HUES6 (cell line): ENCODE data around the gene SLC25A17.
"Not testable (repeated sequence)": the region's sequence is repeated elsewhere in the genome, so short reads cannot be mapped to it uniquely, and the experiment has no call there.

Source experiments
- H3K27ac ChIP-seq: 2 replicates; pipeline ENCODE4 v1.7.0; 2013; ENCODE audit warnings: low read depth, mild to moderate bottlenecking, low read length, inconsistent platforms
- H3K27me3 ChIP-seq: 2 replicates; pipeline ENCODE4 v1.6.1; 2013; ENCODE audit warnings: low read length; ENCODE audit not compliant: control insufficient read depth, insufficient read depth
- H3K36me3 ChIP-seq: 2 replicates; pipeline ENCODE4 v1.6.1; 2013; ENCODE audit warnings: low read length; ENCODE audit not compliant: control insufficient read depth, insufficient read depth
- H3K4me1 ChIP-seq: 2 replicates; pipeline ENCODE4 v1.6.1; 2013; ENCODE audit warnings: low read length; ENCODE audit not compliant: control insufficient read depth, insufficient read depth
- H3K4me3 ChIP-seq: 2 replicates; pipeline ENCODE4 v1.5.1; 2013; ENCODE audit warnings: low read depth, low read length
- H3K9ac ChIP-seq: one replicate; pipeline ENCODE4 v1.6.1; 2013; ENCODE audit warnings: mild to moderate bottlenecking, low read length
- H3K9me3 ChIP-seq: 2 replicates; pipeline ENCODE4 v1.6.1; 2013; ENCODE audit warnings: low read depth, low read length; ENCODE audit not compliant: control insufficient read depth, insufficient read depth

Gene SLC25A17

DNA sequence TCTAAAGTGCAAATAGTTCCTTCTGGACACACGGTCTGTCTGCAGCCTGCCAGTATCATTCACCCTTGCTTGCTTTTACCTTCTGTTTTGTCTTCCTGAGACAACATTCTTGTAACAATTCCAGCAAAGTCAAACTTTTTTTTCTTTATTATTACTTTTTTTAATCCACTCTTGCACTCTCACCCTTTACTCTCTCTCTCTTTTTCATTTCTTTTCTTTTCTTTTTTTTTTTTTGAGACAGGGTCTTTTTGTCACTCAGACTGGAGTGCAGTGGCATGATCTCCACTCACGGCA, 86.2 kb downstream of the SLC25A17 start:
- Histone ChIP-seq H3K27ac (no peak overlapping the region), H3K36me3 (no peaks in the 10 kb centered on the region), H3K4me1 (peaks cover 18% of the 10 kb centered on the region), H3K9me3 (peaks cover 4% of the 10 kb centered on the region; the same call in 1 of the 2 replicates), H3K9ac (no peak overlapping the region), H3K4me3 (no peak overlapping the region), H3K27me3 (no peaks in the 10 kb centered on the region)

GRCh38 chr22:40729284-40729683, 89.9 kb downstream of the SLC25A17 start:
- H3K9me3 ChIP-seq: peaks cover 4% of the 10 kb centered on the region; the same call in 1 of the 2 replicates
- H3K27me3 ChIP-seq: no peaks in the 10 kb centered on the region
- H3K4me1 ChIP-seq: peaks cover 32% of the 10 kb centered on the region
- H3K4me3 ChIP-seq: no peak overlapping the region
- H3K27ac ChIP-seq: peak overlapping the region; percentile 37; the same call in 1 of the 2 replicates
- H3K9ac ChIP-seq: no peak overlapping the region
- H3K36me3 ChIP-seq: no peaks in the 10 kb centered on the region

GRCh38 chr22:40728731-40729189, 90.4 kb downstream of the SLC25A17 start:
- H3K4me1 ChIP-seq: peaks cover 32% of the 10 kb centered on the region
- H3K27ac ChIP-seq: peak overlapping the region; percentile 94; the same call in 1 of the 2 replicates
- peaks cover 4% of the 10 kb centered on the region; the same call in 1 of the 2 replicates for H3K9me3 ChIP-seq
- no peaks in the 10 kb centered on the region for H3K27me3 ChIP-seq
- H3K4me3 ChIP-seq: no peak overlapping the region
- H3K9ac ChIP-seq: peak overlapping the region; percentile 15
- no peaks in the 10 kb centered on the region for H3K36me3 ChIP-seq

DNA sequence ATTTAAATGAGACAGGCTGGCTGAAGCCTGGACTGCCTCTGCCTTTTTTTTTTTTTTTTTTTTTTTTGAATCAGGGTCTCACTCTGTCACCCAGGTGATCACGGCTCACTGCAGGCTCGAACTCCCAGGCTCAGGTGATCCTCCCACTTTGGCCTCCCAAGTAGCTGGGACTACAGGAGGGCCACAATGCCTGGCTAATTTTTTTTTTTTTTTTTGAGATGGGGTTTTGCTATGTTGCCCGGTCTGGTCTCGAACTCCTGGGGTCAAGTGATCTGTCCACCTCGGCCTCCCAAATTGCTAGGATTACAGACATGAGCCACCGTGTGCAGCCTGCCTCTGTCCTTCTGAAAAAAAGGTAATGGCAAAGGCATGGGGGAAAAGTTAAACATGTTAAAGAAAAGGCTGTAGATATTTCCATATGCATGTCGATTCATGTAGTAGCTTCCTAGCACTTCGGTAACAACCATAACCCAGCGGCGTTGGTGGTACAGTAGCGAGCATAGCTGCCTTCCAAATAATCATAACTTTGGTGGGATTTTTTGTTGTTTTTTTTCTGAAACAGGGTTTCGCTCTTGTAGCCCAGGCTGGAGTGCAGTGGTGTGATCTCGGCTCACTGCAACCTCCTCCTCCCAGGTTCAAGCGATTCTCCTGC, 91.1 kb downstream of the SLC25A17 start:
- Histone ChIP-seq H3K9me3 (peaks cover 4% of the 10 kb centered on the region; the same call in 1 of the 2 replicates), H3K4me1 (peaks cover 34% of the 10 kb centered on the region), H3K9ac (peak overlapping the region; percentile 68), H3K27ac (peak overlapping the region; percentile 94), H3K27me3 (no peaks in the 10 kb centered on the region), H3K36me3 (no peaks in the 10 kb centered on the region), H3K4me3 (no peak overlapping the region; the same call in 1 of the 2 replicates)

DNA sequence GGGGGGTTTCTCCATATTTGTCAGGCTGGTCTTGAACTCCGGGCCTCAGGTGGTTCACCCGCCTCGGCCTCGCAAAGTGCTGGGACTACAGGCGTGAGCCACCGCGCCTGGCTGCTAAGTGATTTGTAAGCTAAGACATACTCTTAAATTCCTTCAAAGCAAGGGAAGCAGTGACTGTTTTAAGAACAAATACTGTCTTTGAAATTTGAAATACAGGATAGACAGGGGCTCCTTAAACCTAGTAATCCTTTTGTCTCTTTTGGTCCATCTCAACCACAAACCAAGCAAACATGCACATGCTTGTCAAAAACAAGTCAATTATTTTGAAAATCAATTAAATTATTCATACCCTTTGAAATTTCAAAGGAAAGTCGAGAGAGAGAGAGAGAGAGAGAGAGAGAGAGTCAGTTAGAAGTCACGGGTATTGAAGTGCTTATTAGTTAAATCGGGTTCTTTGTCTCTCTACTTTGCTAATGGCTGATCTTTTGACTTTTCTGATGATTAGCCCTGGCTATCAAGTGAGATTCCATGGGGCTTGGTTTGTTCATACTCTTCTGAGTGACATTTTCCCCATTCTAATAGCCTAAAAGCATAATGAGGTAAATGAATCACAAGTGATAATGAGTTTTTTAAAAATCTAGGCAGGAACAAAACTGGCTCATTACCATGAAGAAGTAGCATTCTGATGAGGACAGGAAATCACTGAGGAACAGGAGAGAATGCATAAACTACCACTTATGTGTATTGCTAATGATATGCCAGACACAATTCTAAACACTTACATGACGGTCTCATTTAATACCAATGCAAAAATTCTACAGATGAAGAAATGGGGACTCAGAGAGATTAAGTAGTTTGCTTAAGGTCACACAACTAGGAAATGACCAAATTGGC, 91.8 kb downstream of the SLC25A17 start:
- Histone ChIP-seq H3K9me3 (peaks cover 4% of the 10 kb centered on the region; the same call in 1 of the 2 replicates), H3K4me3 (peak overlapping the region; percentile 11; the same call in 1 of the 2 replicates), H3K4me1 (peaks cover 28% of the 10 kb centered on the region), H3K9ac (peak overlapping the region; percentile 68), H3K27me3 (no peaks in the 10 kb centered on the region), H3K27ac (peak overlapping the region; percentile 94), H3K36me3 (no peaks in the 10 kb centered on the region)

DNA sequence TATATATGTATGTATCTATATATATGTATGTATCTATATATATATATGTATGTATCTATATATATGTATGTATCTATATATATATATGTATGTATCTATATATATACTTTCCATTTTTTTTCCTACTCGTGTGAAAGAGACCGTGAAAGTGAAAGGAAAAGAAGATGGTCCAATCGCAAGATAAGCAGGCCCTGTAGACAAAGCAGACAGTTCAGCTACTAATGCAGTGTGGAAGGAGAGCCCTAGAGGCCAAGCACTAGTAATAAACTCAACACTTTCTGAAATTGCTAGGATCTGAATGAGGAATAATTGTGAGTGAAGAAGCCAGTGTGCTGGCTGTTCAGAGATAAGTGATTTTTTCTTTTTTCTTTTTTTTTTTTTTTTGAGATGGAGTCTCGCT, 92.6 kb downstream of the SLC25A17 start:
- Histone ChIP-seq H3K4me3 (no peak overlapping the region), H3K9me3 (peaks cover 4% of the 10 kb centered on the region; the same call in 1 of the 2 replicates), H3K9ac (no peak overlapping the region), H3K27ac (peak overlapping the region; percentile 94; the same call in 1 of the 2 replicates), H3K27me3 (no peaks in the 10 kb centered on the region), H3K36me3 (no peaks in the 10 kb centered on the region), H3K4me1 (peaks cover 32% of the 10 kb centered on the region)

DNA sequence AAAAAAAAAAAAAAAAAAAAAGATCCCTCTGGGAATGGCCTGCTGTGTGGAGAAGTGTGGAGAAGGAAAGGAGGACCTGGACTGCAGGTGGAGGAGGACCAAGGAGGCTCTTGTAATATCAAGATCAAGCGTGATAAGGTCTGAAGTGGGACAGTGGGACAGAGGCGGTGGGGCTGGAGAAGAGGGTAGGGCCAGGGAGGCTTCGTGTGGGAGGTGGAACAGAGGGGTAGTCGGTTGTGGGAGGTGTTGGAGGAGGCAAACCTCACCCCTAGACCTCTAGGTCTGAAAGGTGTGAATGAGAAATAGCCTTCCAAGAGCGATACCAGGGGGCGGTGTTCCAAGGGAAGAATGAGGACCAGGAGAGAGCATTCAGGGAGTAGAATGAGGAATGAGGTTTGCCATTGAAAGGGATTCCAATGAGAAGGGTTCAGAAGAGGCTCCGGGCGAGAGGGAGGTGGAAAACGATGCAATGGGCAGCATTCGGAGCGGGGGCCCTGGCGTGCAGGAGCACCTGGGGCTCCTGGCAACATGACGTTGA, 95.7 kb downstream of the SLC25A17 start:
- Histone ChIP-seq H3K4me3 (no peak overlapping the region), H3K9me3 (no peaks in the 10 kb centered on the region), H3K4me1 (peaks cover 46% of the 10 kb centered on the region), H3K27ac (no peak overlapping the region), H3K27me3 (no peaks in the 10 kb centered on the region), H3K9ac (no peak overlapping the region), H3K36me3 (no peaks in the 10 kb centered on the region)

- H3K36me3 ChIP-seq: no peaks in the 10 kb centered on the region
- peak overlapping the region; percentile 46; the same call in 1 of the 2 replicates for H3K27ac ChIP-seq
- no peak overlapping the region for H3K4me3 ChIP-seq
- H3K9ac ChIP-seq: peak overlapping the region; percentile 34
- H3K9me3 ChIP-seq: no peaks in the 10 kb centered on the region
- no peaks in the 10 kb centered on the region for H3K27me3 ChIP-seq
- H3K4me1 ChIP-seq: peaks cover 30% of the 10 kb centered on the region
These were observed 97.9 kb downstream of the SLC25A17 start for GRCh38 chr22:40721266-40721665.

DNA sequence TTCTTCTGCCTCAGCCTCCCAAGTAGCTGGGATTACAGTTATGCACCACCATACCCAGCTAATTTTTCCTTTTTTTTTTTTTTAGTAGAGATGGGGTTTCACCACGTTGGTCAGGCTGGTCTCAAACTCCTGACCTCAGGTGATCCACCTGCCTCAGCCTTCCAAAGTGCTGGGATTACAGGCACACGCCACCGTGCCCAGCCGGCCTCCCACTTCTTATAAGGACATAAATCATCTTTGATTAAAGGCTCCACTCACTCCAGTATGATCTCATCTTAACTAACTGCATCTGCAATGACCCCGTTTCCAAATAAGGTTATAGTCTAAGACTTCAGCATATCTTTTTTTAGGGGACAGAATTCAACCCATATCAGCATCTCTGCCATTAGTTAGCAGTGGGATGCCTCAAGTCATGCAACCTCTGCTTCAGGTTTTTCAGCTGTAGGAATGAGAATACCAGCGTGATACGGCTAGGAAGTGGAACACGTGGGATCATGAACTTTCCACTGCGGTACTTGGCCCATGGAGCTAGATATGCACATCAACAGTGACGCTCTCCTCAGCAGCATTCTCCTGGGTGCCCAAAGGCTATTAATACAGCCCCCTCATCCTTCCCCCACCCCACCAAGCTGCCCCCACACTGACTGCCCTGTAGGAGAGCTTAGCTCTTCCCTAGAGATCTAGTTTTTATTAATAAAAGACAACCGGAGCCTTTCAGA, 98.4 kb downstream of the SLC25A17 start:
- H3K27ac ChIP-seq: peak overlapping the region; percentile 46; the same call in 1 of the 2 replicates
- peaks cover 30% of the 10 kb centered on the region for H3K4me1 ChIP-seq
- peak overlapping the region; percentile 34 for H3K9ac ChIP-seq
- H3K9me3 ChIP-seq: no peaks in the 10 kb centered on the region
- H3K27me3 ChIP-seq: no peaks in the 10 kb centered on the region
- no peak overlapping the region for H3K4me3 ChIP-seq
- no peaks in the 10 kb centered on the region for H3K36me3 ChIP-seq

GRCh38 chr22:40720156-40720537, 99.0 kb downstream of the SLC25A17 start:
- not testable (repeated sequence) for H3K27me3 ChIP-seq, H3K27ac ChIP-seq, H3K4me3 ChIP-seq, H3K36me3 ChIP-seq, H3K9me3 ChIP-seq, H3K9ac ChIP-seq
- H3K4me1 ChIP-seq: peaks cover 30% of the 10 kb centered on the region
